Measurements from ENCODE around the gene DAP.
"Not testable (repeated sequence)": the region's sequence is repeated elsewhere in the genome, so short reads cannot be mapped to it uniquely, and the experiment has no call there.

Gene DAP

DNA sequence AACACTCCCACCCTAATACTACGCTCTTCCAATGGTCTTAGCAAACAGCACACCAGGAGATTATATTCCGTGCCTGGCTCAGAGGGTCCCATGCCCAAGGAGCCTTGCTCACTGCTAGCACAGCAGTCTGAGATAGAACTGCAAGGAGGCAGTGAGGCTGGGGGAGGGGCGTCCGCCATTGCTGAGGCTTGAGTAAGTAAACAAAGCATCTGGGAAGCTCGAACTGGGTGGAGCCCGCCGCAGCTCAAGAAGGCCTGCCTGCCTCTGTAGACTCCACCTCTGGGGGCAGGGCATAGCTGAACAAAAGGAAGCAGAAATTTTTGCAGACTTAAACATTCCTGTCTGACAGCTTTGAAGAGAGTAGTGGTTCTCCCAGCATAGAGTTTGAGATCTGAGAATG is 19.2 kb upstream of the DAP start:
- H3K27ac ChIP-seq (ENCODE audit: low read depth, low read length); H3K27me3 ChIP-seq (ENCODE audit: control insufficient read depth in 1 of 2, insufficient read depth in 2 of 2, low read length in 2 of 2); H3K9me3 ChIP-seq (ENCODE audit: low read length); H3K36me3 ChIP-seq (ENCODE audit: insufficient read depth, low read length); H3K4me1 ChIP-seq (ENCODE audit: insufficient read depth, low read length); H3K4me3 ChIP-seq (ENCODE audit: low read depth in 1 of 2, low read length in 2 of 2); H3K9ac ChIP-seq (ENCODE audit: low read length): not testable (repeated sequence)

- Histone ChIP-seq H3K36me3 (ENCODE audit: insufficient read depth, low read length) (no peaks in the 10 kb centered on the region), H3K4me3 (ENCODE audit: low read depth in 1 of 2, low read length in 2 of 2) (no peak overlapping the region), H3K27ac (ENCODE audit: low read depth, low read length) (no peak overlapping the region), H3K27me3 (ENCODE audit: control insufficient read depth in 1 of 2, insufficient read depth in 2 of 2, low read length in 2 of 2) (no peaks in the 10 kb centered on the region), H3K9ac (ENCODE audit: low read length) (no peak overlapping the region), H3K9me3 (ENCODE audit: low read length) (no peaks in the 10 kb centered on the region), H3K4me1 (ENCODE audit: insufficient read depth, low read length) (no peaks in the 10 kb centered on the region)
These were observed 18.6 kb upstream of the DAP start for GRCh38 chr5:10779592-10779991.

DNA sequence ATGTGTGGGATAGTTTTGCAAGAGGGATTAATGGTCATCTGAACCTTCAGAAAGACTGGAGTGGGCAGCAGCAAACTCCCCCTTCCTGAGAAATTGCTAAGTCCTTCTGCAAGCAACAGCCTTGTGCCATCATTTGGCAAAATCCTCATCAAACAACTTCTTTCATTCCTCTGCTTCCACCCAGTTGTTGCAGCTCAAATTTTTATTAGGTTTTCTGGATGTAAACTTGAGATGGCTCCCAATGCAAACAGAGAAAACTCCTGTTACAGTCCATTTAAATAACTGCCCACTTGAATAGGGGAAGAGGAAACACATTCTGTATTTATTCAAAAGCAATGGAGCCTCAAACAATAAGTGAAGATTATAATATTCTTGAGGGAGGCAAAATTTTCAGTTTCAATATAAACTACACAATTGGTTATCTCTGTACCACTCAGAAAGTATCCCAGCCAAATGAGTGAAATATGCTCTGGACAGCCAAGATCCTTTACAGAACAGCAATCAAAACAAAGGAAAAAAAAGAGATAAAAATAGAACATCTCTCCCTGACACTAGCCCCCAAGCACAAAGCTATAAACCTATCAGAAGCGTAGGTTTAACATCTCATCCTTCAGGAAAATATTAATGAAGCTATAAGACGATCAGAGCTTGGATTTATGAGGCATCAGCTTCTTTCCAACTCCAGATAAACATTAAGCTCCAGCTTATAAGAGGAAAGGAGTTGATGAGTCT is 17.3 kb upstream of the DAP start:
- Histone ChIP-seq H3K4me3 (ENCODE audit: low read depth in 1 of 2, low read length in 2 of 2) (no peak overlapping the region), H3K27ac (ENCODE audit: low read depth, low read length) (no peak overlapping the region)

GRCh38 chr5:10775646-10776045 is 14.6 kb upstream of the DAP start:
- Histone ChIP-seq H3K27me3 (ENCODE audit: control insufficient read depth in 1 of 2, insufficient read depth in 2 of 2, low read length in 2 of 2) (no peaks in the 10 kb centered on the region), H3K9ac (ENCODE audit: low read length) (no peak overlapping the region), H3K4me3 (ENCODE audit: low read depth in 1 of 2, low read length in 2 of 2) (no peak overlapping the region), H3K27ac (ENCODE audit: low read depth, low read length) (no peak overlapping the region), H3K4me1 (ENCODE audit: insufficient read depth, low read length) (no peaks in the 10 kb centered on the region), H3K36me3 (ENCODE audit: insufficient read depth, low read length) (no peaks in the 10 kb centered on the region), H3K9me3 (ENCODE audit: low read length) (no peaks in the 10 kb centered on the region)

More for the DNA sequence above, 17.3 kb upstream of the DAP start:
- no peak overlapping the region for H3K9ac ChIP-seq (ENCODE audit: low read length)
- H3K36me3 ChIP-seq (ENCODE audit: insufficient read depth, low read length): no peaks in the 10 kb centered on the region
- no peaks in the 10 kb centered on the region for H3K9me3 ChIP-seq (ENCODE audit: low read length)
- no peaks in the 10 kb centered on the region for H3K4me1 ChIP-seq (ENCODE audit: insufficient read depth, low read length)
- H3K27me3 ChIP-seq (ENCODE audit: control insufficient read depth in 1 of 2, insufficient read depth in 2 of 2, low read length in 2 of 2): no peaks in the 10 kb centered on the region

DNA sequence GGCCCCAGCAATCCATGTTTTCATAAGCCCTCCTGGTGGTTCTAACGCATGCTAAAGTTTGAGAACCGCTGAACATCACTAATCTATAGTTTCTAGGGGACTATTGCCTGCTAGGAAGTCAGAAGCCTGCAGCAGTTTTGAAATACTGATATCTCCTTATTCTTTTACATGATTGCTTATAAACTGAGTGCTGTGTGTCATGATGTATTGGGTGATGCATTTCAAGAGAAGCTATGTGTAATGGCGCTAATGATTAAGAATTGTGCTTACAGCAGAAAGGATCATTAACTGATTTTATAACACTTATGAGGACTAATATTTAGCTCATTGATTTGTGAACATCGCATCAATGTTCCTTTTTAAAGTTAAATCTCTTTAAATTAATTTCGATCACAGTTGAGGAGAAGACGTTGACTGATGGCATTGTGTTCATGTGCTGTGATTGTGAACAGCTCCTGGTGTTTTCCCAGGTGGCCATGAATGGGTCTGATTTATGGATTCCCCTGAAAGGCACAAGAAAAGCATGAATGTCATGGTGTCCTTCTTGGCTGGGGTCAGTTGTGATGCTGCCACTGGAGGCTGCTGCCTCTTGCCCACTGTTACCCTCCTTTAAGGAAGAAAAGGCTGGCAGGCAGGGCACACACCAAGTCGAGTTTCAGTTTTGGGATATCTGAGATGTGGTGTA is 12.0 kb upstream of the DAP start:
- Histone ChIP-seq H3K27me3 (ENCODE audit: control insufficient read depth in 1 of 2, insufficient read depth in 2 of 2, low read length in 2 of 2) (no peaks in the 10 kb centered on the region), H3K4me3 (ENCODE audit: low read depth in 1 of 2, low read length in 2 of 2) (no peak overlapping the region), H3K27ac (ENCODE audit: low read depth, low read length) (no peak overlapping the region), H3K4me1 (ENCODE audit: insufficient read depth, low read length) (no peaks in the 10 kb centered on the region), H3K36me3 (ENCODE audit: insufficient read depth, low read length) (no peaks in the 10 kb centered on the region), H3K9me3 (ENCODE audit: low read length) (no peaks in the 10 kb centered on the region), H3K9ac (ENCODE audit: low read length) (no peak overlapping the region)

GRCh38 chr5:10768328-10768899 is 7.4 kb upstream of the DAP start:
- Histone ChIP-seq H3K27me3 (ENCODE audit: control insufficient read depth in 1 of 2, insufficient read depth in 2 of 2, low read length in 2 of 2) (no peaks in the 10 kb centered on the region), H3K36me3 (ENCODE audit: insufficient read depth, low read length) (no peaks in the 10 kb centered on the region), H3K4me1 (ENCODE audit: insufficient read depth, low read length) (no peaks in the 10 kb centered on the region), H3K9ac (ENCODE audit: low read length) (no peak overlapping the region), H3K9me3 (ENCODE audit: low read length) (no peaks in the 10 kb centered on the region), H3K4me3 (ENCODE audit: low read depth in 1 of 2, low read length in 2 of 2) (no peak overlapping the region), H3K27ac (ENCODE audit: low read depth, low read length) (no peak overlapping the region)

DNA sequence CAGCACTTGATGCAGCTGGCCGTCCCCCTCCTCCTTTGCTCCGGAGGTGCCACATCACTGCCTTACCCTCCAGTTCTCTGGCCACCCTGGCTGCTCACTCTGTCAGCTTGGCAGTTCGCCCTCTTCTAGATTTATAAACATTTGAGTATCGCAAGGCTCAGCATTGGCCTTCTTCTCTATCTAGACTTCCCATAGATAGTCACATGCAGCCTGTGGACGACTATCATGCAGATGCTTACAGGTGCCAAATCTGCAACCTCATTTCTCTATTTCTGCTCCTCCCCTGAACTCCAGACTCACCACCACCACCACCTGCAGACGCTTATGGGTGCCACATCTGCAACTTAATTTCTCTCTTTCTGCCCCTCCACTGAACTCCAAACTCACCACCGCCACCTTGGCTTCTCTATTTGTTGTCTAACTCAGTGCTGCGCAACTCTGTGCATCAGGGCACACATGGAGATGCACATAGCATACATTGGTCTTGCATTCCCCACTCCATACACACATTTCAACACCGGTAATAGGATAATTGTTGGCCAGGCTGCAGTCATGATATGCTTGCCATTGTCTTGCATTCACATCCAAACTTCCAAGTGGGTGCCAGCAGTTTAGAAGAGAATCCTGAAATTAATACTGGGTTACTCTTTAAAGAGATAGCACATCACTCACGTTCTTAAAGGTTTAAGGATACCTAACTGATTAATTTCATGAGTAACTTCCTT is 1.9 kb upstream of the DAP start:
- Histone ChIP-seq H3K27me3 (ENCODE audit: control insufficient read depth in 1 of 2, insufficient read depth in 2 of 2, low read length in 2 of 2) (no peaks in the 10 kb centered on the region), H3K9ac (ENCODE audit: low read length) (no peak overlapping the region), H3K36me3 (ENCODE audit: insufficient read depth, low read length) (no peaks in the 10 kb centered on the region), H3K4me1 (ENCODE audit: insufficient read depth, low read length) (peaks cover 23% of the 10 kb centered on the region), H3K27ac (ENCODE audit: low read depth, low read length) (no peak overlapping the region), H3K9me3 (ENCODE audit: low read length) (no peaks in the 10 kb centered on the region), H3K4me3 (ENCODE audit: low read depth in 1 of 2, low read length in 2 of 2) (peak overlapping the region in 1 of 2 donors; percentile 12)

- Histone ChIP-seq H3K27ac (ENCODE audit: low read depth, low read length) (peak overlapping the region; percentile 74), H3K27me3 (ENCODE audit: control insufficient read depth in 1 of 2, insufficient read depth in 2 of 2, low read length in 2 of 2) (no peaks in the 10 kb centered on the region), H3K36me3 (ENCODE audit: insufficient read depth, low read length) (no peaks in the 10 kb centered on the region), H3K4me3 (ENCODE audit: low read depth in 1 of 2, low read length in 2 of 2) (peak overlapping the region; percentile 55 to 66), H3K9me3 (ENCODE audit: low read length) (no peaks in the 10 kb centered on the region), H3K9ac (ENCODE audit: low read length) (peak overlapping the region; percentile 25), H3K4me1 (ENCODE audit: insufficient read depth, low read length) (peaks cover 23% of the 10 kb centered on the region)
These were observed 1.1 kb upstream of the DAP start for GRCh38 chr5:10761933-10762775.

- H3K4me1 ChIP-seq (ENCODE audit: insufficient read depth, low read length): peaks cover 23% of the 10 kb centered on the region
- H3K27me3 ChIP-seq (ENCODE audit: control insufficient read depth in 1 of 2, insufficient read depth in 2 of 2, low read length in 2 of 2): no peaks in the 10 kb centered on the region
- peak overlapping the region; percentile 57 to 64 for H3K4me3 ChIP-seq (ENCODE audit: low read depth in 1 of 2, low read length in 2 of 2)
- H3K36me3 ChIP-seq (ENCODE audit: insufficient read depth, low read length): no peaks in the 10 kb centered on the region
- no peaks in the 10 kb centered on the region for H3K9me3 ChIP-seq (ENCODE audit: low read length)
- no peak overlapping the region for H3K9ac ChIP-seq (ENCODE audit: low read length)
- H3K27ac ChIP-seq (ENCODE audit: low read depth, low read length): peak overlapping the region; percentile 31
These were observed 181 bp downstream of the DAP start for GRCh38 chr5:10760921-10761184.

DNA sequence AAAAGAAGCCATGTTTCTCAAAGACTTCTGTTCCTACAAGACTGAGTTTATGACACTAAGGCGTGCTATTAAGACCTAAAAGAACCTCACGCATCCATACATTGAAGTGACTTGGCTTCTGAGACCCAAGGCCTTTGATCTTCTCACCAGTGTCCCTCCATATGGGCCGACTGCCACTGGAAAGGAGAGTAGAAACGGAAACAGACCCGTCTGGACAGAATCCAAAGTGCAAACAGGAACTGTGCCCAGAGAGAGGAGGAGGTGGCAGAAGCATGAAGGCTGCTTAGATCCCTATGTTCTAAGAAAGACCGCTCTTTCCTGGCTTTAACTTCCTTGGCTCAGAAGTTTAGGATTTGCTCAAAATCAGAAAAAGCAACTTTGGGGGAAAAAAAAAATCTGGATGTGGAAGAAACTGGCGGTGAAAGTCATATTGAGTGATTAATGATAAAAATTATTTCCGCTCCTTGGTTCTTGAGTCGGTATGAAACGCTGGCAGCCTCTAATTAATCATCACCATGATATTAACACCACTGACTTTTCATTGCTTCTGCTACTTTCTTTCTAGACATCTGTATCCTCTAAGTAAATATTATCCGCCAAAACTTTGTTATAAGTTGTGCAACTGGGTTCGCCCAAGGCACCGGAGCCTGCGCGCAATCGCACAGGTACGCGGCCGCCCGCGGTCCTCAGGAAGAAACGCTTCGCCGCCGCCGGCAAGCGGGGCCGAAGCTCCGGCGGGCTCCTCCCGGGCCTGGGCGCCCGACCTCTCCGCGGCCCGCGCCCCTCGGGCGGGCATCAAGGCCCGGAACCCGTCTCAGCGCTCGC is 726 bp downstream of the DAP start:
- Histone ChIP-seq H3K36me3 (ENCODE audit: insufficient read depth, low read length) (no peaks in the 10 kb centered on the region), H3K4me1 (ENCODE audit: insufficient read depth, low read length) (peaks cover 23% of the 10 kb centered on the region), H3K27ac (ENCODE audit: low read depth, low read length) (peak overlapping the region; percentile 43), H3K4me3 (ENCODE audit: low read depth in 1 of 2, low read length in 2 of 2) (peak overlapping the region; percentile 57 to 64), H3K9me3 (ENCODE audit: low read length) (no peaks in the 10 kb centered on the region), H3K27me3 (ENCODE audit: control insufficient read depth in 1 of 2, insufficient read depth in 2 of 2, low read length in 2 of 2) (no peaks in the 10 kb centered on the region), H3K9ac (ENCODE audit: low read length) (peak overlapping the region; percentile 69)
